Stimulated activated CD4-positive, alpha-beta T cell treated with anti-CD3 and anti-CD28 coated beads, Interleukin-4, amount 100 ng/mL, for 48 hours (primary cell): Measurements from ENCODE around the gene FCER1G.

Experiments used
- DNase-seq, 2 donors: peaks; one replicate each; pipeline ENCODE4 v3.0.0-alpha.2; 2020; ENCODE audit warnings: low read depth in 2 of 2

FCER1G gene

GRCh38 chr1:161266202-161266601 lies 51.1 kb downstream of the FCER1G start:
- no peak for DNase-seq

- no peak for DNase-seq
These were observed 51.7 kb downstream of the FCER1G start for GRCh38 chr1:161266836-161267235.

DNA sequence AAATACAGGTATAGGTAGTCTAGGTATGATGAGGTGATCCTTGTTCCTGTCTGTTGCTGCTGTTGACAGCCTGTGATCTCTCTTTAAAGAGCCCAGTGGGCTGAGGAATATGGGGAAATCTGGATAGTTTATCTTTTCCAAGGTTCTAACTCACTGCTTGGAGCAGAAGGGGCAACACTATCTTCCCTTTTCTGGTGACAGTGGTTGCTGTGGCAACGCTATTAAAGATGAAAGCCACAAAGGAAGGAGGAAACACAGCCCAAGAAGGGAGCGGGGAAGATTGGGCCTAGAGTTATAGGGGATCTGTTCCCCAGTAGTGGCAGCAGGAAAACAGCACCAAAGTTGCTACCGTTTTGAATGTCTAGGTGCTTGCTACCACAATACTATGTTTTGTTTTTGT lies 52.2 kb downstream of the FCER1G start:
- no peak for DNase-seq
